Measurements from ENCODE around the gene TMEM168.

Gene TMEM168

DNA sequence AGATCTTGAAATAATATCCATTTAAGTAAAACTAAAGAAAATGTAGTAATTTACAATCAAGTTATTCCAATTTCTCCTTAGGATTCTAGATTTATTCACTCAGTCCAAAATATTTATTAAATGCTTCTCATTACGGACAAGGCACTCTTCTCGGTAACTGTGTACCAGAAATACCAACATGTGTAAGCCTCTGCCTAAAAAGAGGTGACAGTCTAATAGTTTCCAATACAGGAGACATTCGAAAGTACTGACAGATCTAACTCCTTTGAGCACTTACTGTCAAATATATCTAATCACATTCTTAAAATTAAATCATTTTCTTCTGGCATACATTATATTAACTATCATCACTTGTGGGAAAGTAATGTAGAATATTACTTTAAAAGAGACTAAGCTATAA is 26.9 kb downstream of the TMEM168 start:
- TF ChIP-seq, protein P1, sequence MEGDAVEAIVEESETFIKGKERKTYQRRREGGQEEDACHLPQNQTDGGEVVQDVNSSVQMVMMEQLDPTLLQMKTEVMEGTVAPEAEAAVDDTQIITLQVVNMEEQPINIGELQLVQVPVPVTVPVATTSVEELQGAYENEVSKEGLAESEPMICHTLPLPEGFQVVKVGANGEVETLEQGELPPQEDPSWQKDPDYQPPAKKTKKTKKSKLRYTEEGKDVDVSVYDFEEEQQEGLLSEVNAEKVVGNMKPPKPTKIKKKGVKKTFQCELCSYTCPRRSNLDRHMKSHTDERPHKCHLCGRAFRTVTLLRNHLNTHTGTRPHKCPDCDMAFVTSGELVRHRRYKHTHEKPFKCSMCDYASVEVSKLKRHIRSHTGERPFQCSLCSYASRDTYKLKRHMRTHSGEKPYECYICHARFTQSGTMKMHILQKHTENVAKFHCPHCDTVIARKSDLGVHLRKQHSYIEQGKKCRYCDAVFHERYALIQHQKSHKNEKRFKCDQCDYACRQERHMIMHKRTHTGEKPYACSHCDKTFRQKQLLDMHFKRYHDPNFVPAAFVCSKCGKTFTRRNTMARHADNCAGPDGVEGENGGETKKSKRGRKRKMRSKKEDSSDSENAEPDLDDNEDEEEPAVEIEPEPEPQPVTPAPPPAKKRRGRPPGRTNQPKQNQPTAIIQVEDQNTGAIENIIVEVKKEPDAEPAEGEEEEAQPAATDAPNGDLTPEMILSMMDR (IDR thresholded peaks at IDR 0.05; ENCODE audit: insufficient read depth, low read depth, low read length, missing control alignments) = no peak
- no peak overlapping the region for H3K4me3 ChIP-seq (ENCODE audit: low read length)
- DNase-seq (ENCODE audit: low read depth) = no peak

DNA sequence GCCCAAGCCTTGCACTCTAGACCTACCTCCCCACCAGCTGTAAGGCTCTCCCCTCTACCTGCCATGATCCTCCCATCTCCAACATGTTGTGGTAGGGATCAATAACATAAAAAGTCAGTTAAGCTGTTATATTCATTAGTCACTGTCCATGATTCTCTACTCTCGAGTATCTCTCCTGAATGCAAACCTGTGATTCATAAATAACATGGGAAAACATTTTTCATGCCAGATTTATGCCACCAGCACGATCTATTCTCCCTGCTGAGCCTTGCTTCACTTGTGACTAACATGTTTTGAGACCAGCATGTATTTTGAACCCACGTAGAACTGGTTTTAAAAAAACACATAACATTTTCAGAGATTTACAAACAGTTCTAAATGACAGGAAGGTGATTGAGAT is 30.3 kb downstream of the TMEM168 start:
- TF ChIP-seq, protein P1 (IDR thresholded peaks at IDR 0.05; ENCODE audit: insufficient read depth, low read depth, low read length, missing control alignments) = no peak
- DNase-seq (ENCODE audit: low read depth) = peak; percentile 63
- H3K4me3 ChIP-seq (ENCODE audit: low read length) = no peak overlapping the region

DNA sequence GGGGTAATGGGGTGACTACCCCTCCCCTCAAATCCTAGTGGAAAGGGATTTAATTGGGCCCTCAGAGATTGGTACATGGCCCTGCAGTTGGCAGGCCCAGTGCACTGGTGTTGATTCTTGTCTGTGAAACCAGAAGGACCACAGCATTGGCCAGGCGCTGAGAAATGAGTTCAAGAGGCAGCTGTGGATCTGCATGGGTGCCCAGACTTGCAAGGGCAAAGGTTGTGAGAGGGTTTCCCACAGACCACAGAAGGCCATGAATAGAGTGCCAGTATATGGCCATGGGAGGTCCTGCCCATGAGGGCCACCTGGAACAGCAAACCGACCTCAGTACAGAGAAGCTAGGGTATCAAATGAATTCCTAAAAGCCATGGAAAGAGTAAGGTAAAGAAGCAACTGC is 32.9 kb downstream of the TMEM168 start:
- H3K4me3 ChIP-seq (ENCODE audit: low read length) = no peak overlapping the region
- DNase-seq (ENCODE audit: low read depth) = no peak
- TF ChIP-seq, protein P1 (IDR thresholded peaks at IDR 0.05; ENCODE audit: insufficient read depth, low read depth, low read length, missing control alignments) = no peak

DNA sequence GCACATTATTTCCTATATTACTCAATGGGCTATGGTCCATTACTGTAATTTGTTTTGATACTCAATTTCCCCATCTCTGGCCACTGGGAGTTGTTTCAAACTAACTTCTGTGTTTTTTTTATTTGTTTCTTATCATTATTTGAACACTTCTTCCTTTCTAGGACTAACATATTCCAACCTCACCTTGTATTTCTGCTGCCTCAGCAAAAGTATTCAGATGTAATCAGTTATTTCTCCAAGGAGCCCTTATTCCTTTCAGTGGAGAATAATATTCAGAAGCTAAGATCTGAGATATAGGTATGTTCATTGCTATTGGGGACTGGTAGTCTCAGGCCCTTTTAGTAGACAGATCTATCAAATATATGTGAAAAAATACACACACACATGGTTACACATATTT is 36.9 kb downstream of the TMEM168 start:
- TF ChIP-seq, protein P1 (IDR thresholded peaks at IDR 0.05; ENCODE audit: insufficient read depth, low read depth, low read length, missing control alignments) = no peak
- H3K4me3 ChIP-seq (ENCODE audit: low read length) = no peak overlapping the region

DNA sequence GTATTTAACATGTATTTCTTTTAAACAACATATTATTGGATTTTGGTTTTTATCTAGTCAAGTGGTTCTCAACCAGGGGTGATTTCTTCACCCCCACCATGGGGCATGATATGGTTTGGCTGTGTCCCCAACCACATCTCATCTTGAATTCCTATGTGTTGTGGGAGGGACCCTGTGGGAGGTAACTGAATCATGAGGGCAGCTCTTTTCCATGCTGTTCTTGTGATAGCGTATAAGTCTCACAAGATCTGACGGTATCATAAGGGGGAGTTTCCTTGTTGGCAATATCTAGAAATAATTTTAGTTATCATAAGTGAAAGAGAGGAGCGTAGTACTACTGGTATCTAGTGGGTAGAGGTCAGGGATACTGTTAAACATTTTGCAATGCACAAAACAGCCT is 37.6 kb downstream of the TMEM168 start:
- DNase-seq (ENCODE audit: low read depth) = no peak
- TF ChIP-seq, protein P1 (IDR thresholded peaks at IDR 0.05; ENCODE audit: insufficient read depth, low read depth, low read length, missing control alignments) = no peak
- no peak overlapping the region for H3K4me3 ChIP-seq (ENCODE audit: low read length)

More for the DNA sequence above, 36.9 kb downstream of the TMEM168 start:
- no peak for DNase-seq (ENCODE audit: low read depth)

DNA sequence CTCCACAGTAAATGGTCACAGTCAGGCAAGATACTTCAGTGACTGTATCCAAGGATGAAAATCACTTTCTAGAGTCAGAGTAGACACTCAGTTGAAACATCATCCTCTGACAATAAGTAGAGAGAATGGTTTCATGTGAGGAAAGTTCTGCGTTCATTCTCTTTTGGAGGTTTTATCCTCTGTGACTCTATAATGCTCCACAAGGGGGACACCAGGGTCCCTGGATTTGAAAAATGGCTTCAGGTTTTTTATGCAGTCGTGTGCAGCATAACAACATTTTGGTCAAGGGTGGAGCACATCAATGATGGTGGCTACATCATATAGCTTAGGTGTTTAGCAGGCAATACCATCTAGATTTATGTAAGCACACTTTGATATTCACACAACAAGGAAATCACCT is 40.4 kb downstream of the TMEM168 start:
- TF ChIP-seq, protein P1 (IDR thresholded peaks at IDR 0.05; ENCODE audit: insufficient read depth, low read depth, low read length, missing control alignments) = no peak
- H3K4me3 ChIP-seq (ENCODE audit: low read length) = no peak overlapping the region
- DNase-seq (ENCODE audit: low read depth) = no peak

DNA sequence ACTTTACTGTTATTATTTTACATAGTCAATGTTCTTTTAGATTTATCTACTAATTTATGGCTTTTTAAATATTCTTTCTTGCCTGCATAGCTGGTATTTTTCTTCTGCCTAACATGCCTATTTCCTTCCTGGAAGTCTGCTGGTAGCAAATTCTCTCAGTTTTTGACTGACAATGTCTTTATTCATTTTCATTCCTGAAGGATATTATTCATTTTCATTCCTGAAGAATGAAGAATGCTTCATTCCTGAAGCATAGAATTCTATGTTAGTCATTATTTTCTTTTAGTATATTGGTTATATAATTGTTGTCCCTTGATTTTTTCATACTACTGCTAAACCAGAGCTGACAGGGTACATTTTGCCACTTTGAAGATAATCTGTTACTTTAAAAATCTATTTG is 41.8 kb downstream of the TMEM168 start:
- TF ChIP-seq, protein P1 (IDR thresholded peaks at IDR 0.05; ENCODE audit: insufficient read depth, low read depth, low read length, missing control alignments) = no peak
- DNase-seq (ENCODE audit: low read depth) = no peak
- H3K4me3 ChIP-seq (ENCODE audit: low read length) = no peak overlapping the region

Data from epithelial cell of esophagus (primary cell).